Fibroblast of lung (primary cell): Measurements from ENCODE around the gene ZNF275.

ENCODE experiments used
- CTCF ChIP-seq, 2 donors: IDR thresholded peaks in 1 of 2; conservative IDR thresholded peaks in 1 of 2; 1 replicate in 1 of 2; 2 replicates in 1 of 2; pipeline ENCODE4 v1.5.1; 2011 to 2012; ENCODE audit warnings: low read length in 2 of 2, control low read depth in 1 of 2, inconsistent platforms in 1 of 2, low read depth in 1 of 2, mild to moderate bottlenecking in 1 of 2
- EZH2 ChIP-seq: IDR thresholded peaks from 2 replicates; pipeline ENCODE4 v1.5.1; 2012; ENCODE audit warnings: low read length, control low read depth, mild to moderate bottlenecking; ENCODE audit errors: missing control alignments

DNA sequence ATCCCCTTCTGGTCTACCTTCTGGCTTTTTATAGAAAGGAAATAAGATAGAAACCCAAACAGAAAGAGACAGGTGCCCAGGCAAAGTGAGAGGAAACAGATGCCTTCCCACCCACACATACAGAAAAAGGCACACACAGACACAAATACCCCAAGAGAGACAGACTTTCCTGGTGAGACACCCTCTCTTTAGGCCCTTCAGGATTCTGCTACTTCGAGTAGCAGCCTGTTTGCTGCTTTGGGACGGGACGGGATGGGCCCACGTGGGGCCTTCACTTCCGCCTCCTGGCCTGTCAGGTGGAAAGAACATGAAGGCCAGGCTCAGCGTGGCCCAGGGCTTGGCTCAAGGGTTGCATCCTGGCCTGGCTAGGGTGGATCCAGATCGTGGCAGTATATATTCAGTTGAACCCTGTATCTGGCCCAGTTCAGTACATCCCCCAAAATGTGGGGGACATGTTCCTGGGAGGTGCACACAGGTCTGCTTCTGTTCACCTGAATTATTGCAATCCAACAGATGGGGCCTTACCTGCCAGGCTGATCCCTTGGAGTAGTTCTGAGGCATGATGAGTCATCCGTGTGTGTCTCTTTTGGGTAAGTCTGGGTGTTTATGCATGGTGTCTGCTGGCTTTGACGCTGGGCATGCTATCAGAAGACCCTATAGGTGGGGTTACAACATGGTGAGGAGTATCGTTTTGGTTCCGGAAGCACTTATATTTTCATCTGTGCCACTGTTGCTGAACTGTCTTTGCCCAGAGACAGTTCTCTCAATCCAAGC, 2.4 kb downstream of the ZNF275 start:
- no peak for TF ChIP-seq CTCF (conservative IDR thresholded peaks at IDR 0.05 in 1 of 2, IDR thresholded peaks at IDR 0.05 in 1 of 2; ENCODE audit: low read depth in 1 of 2, low read length in 2 of 2)
- no peak for TF ChIP-seq EZH2
